H9 (cell line): Measurements from ENCODE around the gene FBLN2. TPM values are rescaled to one million over a fixed set of nuclear protein-coding genes. Genes with fewer than 3 reads are reported as not detected.

Experiments
- DNase-seq: peaks from one replicate; pipeline ENCODE4 v3.0.0-alpha.2; 2017
- H2AFZ ChIP-seq: one replicate; pipeline ENCODE4 v1.6.1; 2013; ENCODE audit warnings: mild to moderate bottlenecking, low read length, control low read depth, moderate library complexity
- H2AK5ac ChIP-seq: 2 replicates; pipeline ENCODE4 v1.6.1; 2013; ENCODE audit warnings: low read length, control low read depth, mixed read lengths; ENCODE audit not compliant: insufficient read length
- H2BK120ac ChIP-seq: one replicate; pipeline ENCODE4 v1.6.1; 2013; ENCODE audit warnings: low read depth, mild to moderate bottlenecking, low read length, control low read depth, inconsistent platforms; ENCODE audit not compliant: poor library complexity, severe bottlenecking
- H2BK12ac ChIP-seq: 2 replicates; pipeline ENCODE4 v1.6.1; 2013; ENCODE audit warnings: low read length, control low read depth, mixed read lengths, low read depth; ENCODE audit not compliant: insufficient read length
- H2BK15ac ChIP-seq: 2 replicates; pipeline ENCODE4 v1.6.1; 2013; ENCODE audit warnings: low read depth, low read length, control low read depth
- H2BK20ac ChIP-seq: one replicate; pipeline ENCODE4 v1.6.1; 2013; ENCODE audit warnings: low read depth, mild to moderate bottlenecking, low read length, control low read depth, inconsistent platforms; ENCODE audit not compliant: poor library complexity, severe bottlenecking
- H2BK5ac ChIP-seq: 2 replicates; pipeline ENCODE4 v1.6.1; 2013; ENCODE audit warnings: low read length, control low read depth, mixed read lengths; ENCODE audit not compliant: insufficient read length
- H3K14ac ChIP-seq: 2 replicates; pipeline ENCODE4 v1.6.1; 2013; ENCODE audit warnings: low read length, control low read depth; ENCODE audit not compliant: insufficient read depth
- H3K18ac ChIP-seq: 2 replicates; pipeline ENCODE4 v1.6.1; 2013; ENCODE audit warnings: low read depth, mild to moderate bottlenecking, mixed read lengths, low read length, control low read depth; ENCODE audit not compliant: insufficient read length
- H3K23ac ChIP-seq: 2 replicates; pipeline ENCODE4 v1.6.1; 2013; ENCODE audit warnings: low read length, control low read depth, mixed read lengths, low read depth; ENCODE audit not compliant: insufficient read length
- H3K23me2 ChIP-seq: 2 replicates; pipeline ENCODE4 v1.6.1; 2013; ENCODE audit warnings: low read depth, mild to moderate bottlenecking, mixed read lengths, low read length, control low read depth; ENCODE audit not compliant: insufficient read length, poor library complexity, severe bottlenecking
- H3K27ac ChIP-seq: 2 replicates; pipeline ENCODE4 v1.5.1; 2013; ENCODE audit warnings: low read length, control low read depth, mixed read lengths, low read depth; ENCODE audit not compliant: insufficient read length
- H3K27me3 ChIP-seq: 2 replicates; pipeline ENCODE4 v1.6.1; 2013; ENCODE audit warnings: low read length, control low read depth, inconsistent platforms; ENCODE audit not compliant: insufficient read depth
- H3K4ac ChIP-seq: 2 replicates; pipeline ENCODE4 v1.6.1; 2013; ENCODE audit warnings: low read depth, mild to moderate bottlenecking, control low read depth, inconsistent platforms, low read length, moderate library complexity
- H3K4me1 ChIP-seq: 2 replicates; pipeline ENCODE4 v1.6.1; 2013; ENCODE audit warnings: low read length, control low read depth, inconsistent platforms; ENCODE audit not compliant: insufficient read depth
- H3K4me2 ChIP-seq: 2 replicates; pipeline ENCODE4 v1.6.1; 2013; ENCODE audit warnings: low read length, control low read depth, mixed read lengths; ENCODE audit not compliant: insufficient read length, insufficient read depth
- H3K56ac ChIP-seq: 2 replicates; pipeline ENCODE4 v1.6.1; 2013; ENCODE audit warnings: low read depth, mild to moderate bottlenecking, mixed read lengths, low read length, control low read depth; ENCODE audit not compliant: insufficient read length
- H3K79me1 ChIP-seq: 2 replicates; pipeline ENCODE4 v1.6.1; 2013; ENCODE audit warnings: low read depth, mild to moderate bottlenecking, moderate library complexity, low read length, control low read depth, inconsistent platforms; ENCODE audit not compliant: insufficient read depth, poor library complexity, severe bottlenecking
- H3K79me2 ChIP-seq: 2 replicates; pipeline ENCODE4 v1.6.1; 2013; ENCODE audit warnings: low read length, control low read depth, inconsistent platforms; ENCODE audit not compliant: insufficient read depth
- H3K9ac ChIP-seq: 2 replicates; pipeline ENCODE4 v1.6.1; 2013; ENCODE audit warnings: low read length, control low read depth, mixed read lengths; ENCODE audit not compliant: insufficient read length; ENCODE audit errors: extremely low read depth
- H3K9me3 ChIP-seq: one replicate; pipeline ENCODE4 v1.6.1; 2013; ENCODE audit warnings: low read depth, low read length, inconsistent platforms; ENCODE audit not compliant: control insufficient read depth
- H3T11ph ChIP-seq: one replicate; pipeline ENCODE4 v1.6.1; 2013; ENCODE audit warnings: mild to moderate bottlenecking, low read length, control low read depth, inconsistent platforms
- H4K20me1 ChIP-seq: one replicate; pipeline ENCODE4 v1.6.1; 2013; ENCODE audit not compliant: control insufficient read depth, insufficient read length, insufficient read depth
- H4K5ac ChIP-seq: 2 replicates; pipeline ENCODE4 v1.6.1; 2013; ENCODE audit warnings: low read depth, mild to moderate bottlenecking, mixed read lengths, low read length, control low read depth; ENCODE audit not compliant: insufficient read length
- H4K8ac ChIP-seq: replicated peaks from 2 replicates; pipeline ENCODE4 v1.6.1; 2013; ENCODE audit warnings: low read length, control low read depth, mixed read lengths, low read depth; ENCODE audit not compliant: insufficient read length
- H4K91ac ChIP-seq: 2 replicates; pipeline ENCODE4 v1.6.1; 2013; ENCODE audit warnings: low read depth, mild to moderate bottlenecking, moderate library complexity, mixed read lengths, low read length, control low read depth; ENCODE audit not compliant: insufficient read length
- H3K27ac Mint-ChIP-seq, 3 experiments: 2 replicates in 2 of 3; 3 replicates in 1 of 3; pipeline ENCODE4 v1.8.0; 2020 to 2021; ENCODE audit warnings: mixed read lengths in 3 of 3, mild to moderate bottlenecking in 1 of 3, moderate library complexity in 1 of 3
- H3K27me3 Mint-ChIP-seq: 2 replicates; pipeline ENCODE4 v1.8.0; 2021; ENCODE audit warnings: low read depth, mild to moderate bottlenecking, moderate library complexity, mixed read lengths
- H3K36me3 Mint-ChIP-seq, 3 experiments: 2 replicates in 2 of 3; 3 replicates in 1 of 3; pipeline ENCODE4 v1.8.0; 2020 to 2021; ENCODE audit warnings: low read depth in 3 of 3, mixed read lengths in 3 of 3; ENCODE audit not compliant: insufficient read depth in 1 of 3
- H3K4me1 Mint-ChIP-seq, 2 experiments: 2 replicates each; pipeline ENCODE4 v1.8.0; 2020; ENCODE audit warnings: mixed read lengths in 2 of 2
- H3K4me3 Mint-ChIP-seq, 2 experiments: 2 replicates in 1 of 2; 3 replicates in 1 of 2; pipeline ENCODE4 v1.8.0; 2020 to 2021; ENCODE audit warnings: mild to moderate bottlenecking in 2 of 2, mixed read lengths in 2 of 2, moderate library complexity in 1 of 2
- H3K9me3 Mint-ChIP-seq, 2 experiments: 2 replicates in 1 of 2; 3 replicates in 1 of 2; pipeline ENCODE4 v1.8.0; 2020; ENCODE audit warnings: mild to moderate bottlenecking in 2 of 2, mixed read lengths in 2 of 2, moderate library complexity in 1 of 2
- WGBS: extraction: QIAGEN DNeasy Blood & Tissue Kit; methylation state at CpG from one replicate; pipeline ENCODE4 v1.1.7; 2013; ENCODE audit warnings: missing lambda C conversion rate, low lambda C conversion rate, mixed read lengths; ENCODE audit not compliant: insufficient read length; ENCODE audit errors: extremely low coverage; 5-methylcytosine and 5-hydroxymethylcytosine counted together
- total RNA-seq: library from RNA; stranded (reverse); gene quantifications from 2 replicates; pipeline ENCODE4 v1.2.1, GENCODE V29; 2021
- TF ChIP-seq, protein P1 (sequence below): fragments of 200-600 bp; sonication (generic); conservative IDR thresholded peaks from 3 replicates; pipeline ENCODE4 v1.8.0; 2021; ENCODE audit warnings: antibody characterized with exemption, mild to moderate bottlenecking

FBLN2 gene
- total RNA-seq, 1 experiment from 2014 or later: 11.8 TPM

- no peak overlapping the region for H3K23ac ChIP-seq
- TF ChIP-seq, protein P1, sequence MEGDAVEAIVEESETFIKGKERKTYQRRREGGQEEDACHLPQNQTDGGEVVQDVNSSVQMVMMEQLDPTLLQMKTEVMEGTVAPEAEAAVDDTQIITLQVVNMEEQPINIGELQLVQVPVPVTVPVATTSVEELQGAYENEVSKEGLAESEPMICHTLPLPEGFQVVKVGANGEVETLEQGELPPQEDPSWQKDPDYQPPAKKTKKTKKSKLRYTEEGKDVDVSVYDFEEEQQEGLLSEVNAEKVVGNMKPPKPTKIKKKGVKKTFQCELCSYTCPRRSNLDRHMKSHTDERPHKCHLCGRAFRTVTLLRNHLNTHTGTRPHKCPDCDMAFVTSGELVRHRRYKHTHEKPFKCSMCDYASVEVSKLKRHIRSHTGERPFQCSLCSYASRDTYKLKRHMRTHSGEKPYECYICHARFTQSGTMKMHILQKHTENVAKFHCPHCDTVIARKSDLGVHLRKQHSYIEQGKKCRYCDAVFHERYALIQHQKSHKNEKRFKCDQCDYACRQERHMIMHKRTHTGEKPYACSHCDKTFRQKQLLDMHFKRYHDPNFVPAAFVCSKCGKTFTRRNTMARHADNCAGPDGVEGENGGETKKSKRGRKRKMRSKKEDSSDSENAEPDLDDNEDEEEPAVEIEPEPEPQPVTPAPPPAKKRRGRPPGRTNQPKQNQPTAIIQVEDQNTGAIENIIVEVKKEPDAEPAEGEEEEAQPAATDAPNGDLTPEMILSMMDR: no peak
- H4K91ac ChIP-seq: no peak overlapping the region
- no peak overlapping the region for H4K8ac ChIP-seq
- H3K9me3 ChIP-seq: no peaks in the 10 kb centered on the region
- no peak overlapping the region for H3T11ph ChIP-seq
- no peak overlapping the region for H3K27ac ChIP-seq
- DNase-seq: no peak
- Mint-ChIP-seq H3K27ac (no peak overlapping the region), H3K36me3 (no peaks in the 10 kb centered on the region), H3K27me3 (peaks cover 3% of the 10 kb centered on the region), H3K4me3 (no peak overlapping the region), H3K9me3 (no peaks in the 10 kb centered on the region), H3K4me1 (peaks cover 24 to 32% of the 10 kb centered on the region in 2 experiments)
- H3K79me2 ChIP-seq: no peaks in the 10 kb centered on the region
- no peak overlapping the region for H4K5ac ChIP-seq
- peaks cover 3% of the 10 kb centered on the region for H4K20me1 ChIP-seq
- no peaks in the 10 kb centered on the region for H3K23me2 ChIP-seq
- no peak overlapping the region for H3K4me2 ChIP-seq
- H3K9ac ChIP-seq: no peak overlapping the region
- no peak overlapping the region for H2BK20ac ChIP-seq
- no peak overlapping the region for H2BK5ac ChIP-seq
- no peaks in the 10 kb centered on the region for H3K27me3 ChIP-seq
- no peak overlapping the region for H2AFZ ChIP-seq
- no peaks in the 10 kb centered on the region for H3K4me1 ChIP-seq
- no peak overlapping the region for H3K14ac ChIP-seq
- WGBS: no CpG with 5 or more reads among the region's 5 CpGs
- H3K79me1 ChIP-seq: no peaks in the 10 kb centered on the region
- no peak overlapping the region for H3K18ac ChIP-seq
- H2BK12ac ChIP-seq: no peak overlapping the region
- no peak overlapping the region for H2BK15ac ChIP-seq
- H2BK120ac ChIP-seq: no peak overlapping the region
- H3K56ac ChIP-seq: no peak overlapping the region
- H2AK5ac ChIP-seq: no peak overlapping the region
- no peak overlapping the region for H3K4ac ChIP-seq
These were observed 49.3 kb downstream of the FBLN2 start for GRCh38 chr3:13598201-13598600.
